Stomach (tissue), 19 donors: ENCODE data around the gene WDR5B. TPM values are rescaled to one million over a fixed set of nuclear protein-coding genes. Genes with fewer than 3 reads are reported as not detected.

Experiments
- DNase-seq, 2 donors: peaks; one replicate each; pipeline versions ENCODE4 v3.0.0 to v3.0.0-alpha.2; 2013 to 2019
- H3K27ac ChIP-seq, 5 donors: fragments of 200-600 bp in 4 of 5; sonication (generic) in 4 of 5; one replicate each; pipeline ENCODE4 v1.5.1; 2013 to 2019; ENCODE audit warnings: mild to moderate bottlenecking in 1 of 5, moderate library complexity in 1 of 5
- H3K27me3 ChIP-seq, 3 donors: fragments of 200-600 bp; sonication (generic); one replicate each; pipeline ENCODE4 v1.5.1; 2017 to 2019; ENCODE audit warnings: mixed run types in 1 of 3
- H3K36me3 ChIP-seq, 4 donors: fragments of 200-600 bp; sonication (generic); 1 replicate in 3 of 4; 2 replicates in 1 of 4; pipeline ENCODE4 v1.5.1; 2016 to 2019
- H3K4me1 ChIP-seq, 4 donors: fragments of 200-600 bp; sonication (generic); one replicate each; pipeline ENCODE4 v1.5.1; 2016 to 2019
- H3K4me3 ChIP-seq, 4 donors: fragments of 200-600 bp; sonication (generic) in 3 of 4; one replicate each; pipeline ENCODE4 v1.5.1; 2016 to 2019; ENCODE audit warnings: mild to moderate bottlenecking in 1 of 4
- H3K9me3 ChIP-seq, 4 donors: fragments of 200-600 bp; sonication (generic); one replicate each; pipeline ENCODE4 v1.5.1; 2016 to 2019
- CTCF ChIP-seq, 7 experiments: fragments of 450-650 bp in 4 of 7; fragments of 200-600 bp in 3 of 7; sonication (generic) in 3 of 7; IDR thresholded peaks; one replicate each; pipeline ENCODE4 v1.5.1; 2016 to 2019; ENCODE audit warnings: antibody characterized with exemption in 7 of 7, control low read depth in 2 of 7, mild to moderate bottlenecking in 1 of 7
- EP300 ChIP-seq: sonication (generic); formaldehyde crosslinking; IDR thresholded peaks from one replicate; pipeline ENCODE4 v1.6.1; 2017; ENCODE audit warnings: antibody characterized with exemption
- POLR2A ChIP-seq, 4 donors: fragments of 450-650 bp; IDR thresholded peaks; one replicate each; pipeline ENCODE4 v1.6.1; 2016; ENCODE audit warnings: antibody characterized with exemption in 4 of 4, control low read depth in 2 of 4, mild to moderate bottlenecking in 1 of 4, moderate library complexity in 1 of 4
- POLR2AphosphoS5 ChIP-seq, 3 donors: sonication (generic); formaldehyde crosslinking; IDR thresholded peaks; one replicate each; pipeline ENCODE4 v1.6.1; 2016; ENCODE audit warnings: antibody characterized with exemption in 3 of 3
- WGBS, 5 donors: extraction: QIAGEN DNeasy Blood & Tissue Kit in 3 of 5; methylation state at CpG; one replicate each; pipeline versions ENCODE4 v1.1.5 to v1.1.7; 2013 to 2018; 5-methylcytosine and 5-hydroxymethylcytosine counted together
- intact Hi-C: fragments of 100-400 bp; cut with DNase I; formaldehyde crosslinking; loops from one replicate; pipeline ENCODE4 v1.15.1; 2023; ENCODE audit warnings: low total_unique reads
- long read RNA-seq, 10 donors: transcript quantifications; one replicate each; lab custom pipeline, GENCODE V29; 2026
- polyA plus RNA-seq, 3 donors: library from polyadenylated mRNA; stranded (reverse); fragments of 200-250 nt; gene quantifications; one replicate each; pipeline ENCODE4 v1.2.3, GENCODE V29; 2013
- total RNA-seq, 5 donors: library from RNA; depleted of rRNA; stranded (reverse); fragments of >200 nt; gene quantifications; one replicate each; pipeline versions ENCODE4 v1.1.0 to v1.2.3, GENCODE V29; 2014 to 2016
- donor health status: healthy with polysubstance abuse.
- donor health status: Bipolar disorder and iron deficiency.
- donor health status: healthy.

WDR5B gene
- total RNA-seq (1 to 10 TPM in 2 of 5 donors, under 1 TPM in 2, not detected in 1; under 0.01 to 4.6 (median 1.0) TPM), polyA plus RNA-seq (1 to 10 TPM; 1.7 to 4.0 (median 1.9) TPM)
- long read RNA-seq, donor 1, partial matches to known transcripts = 0 of 2 reads
- long read RNA-seq, donor 1, other reads (novel, unspliced or antisense) = 0 of 2 reads
- long read RNA-seq, donor 2, transcript WDR5B-201 (1 exons, 3,720 nt) = major isoform, 6 of 6 reads
- long read RNA-seq, donor 2, partial matches to known transcripts = 0 of 6 reads
- long read RNA-seq, donor 2, other reads (novel, unspliced or antisense) = 0 of 6 reads
- long read RNA-seq, donor 3, partial matches to known transcripts = 0 of 4 reads
- long read RNA-seq, donor 3, other reads (novel, unspliced or antisense) = 0 of 4 reads
- long read RNA-seq, donor 4, partial matches to known transcripts = 0 of 1 reads
- long read RNA-seq, donor 4, other reads (novel, unspliced or antisense) = 0 of 1 reads
- long read RNA-seq, donor 5, transcript WDR5B-201 (1 exons, 3,720 nt) = major isoform, 9 of 9 reads
- long read RNA-seq, donor 5, partial matches to known transcripts = 0 of 9 reads
- long read RNA-seq, donor 5, other reads (novel, unspliced or antisense) = 0 of 9 reads
- long read RNA-seq, donor 6 = 0 reads
- long read RNA-seq, donor 7, partial matches to known transcripts = 0 of 3 reads
- long read RNA-seq, donor 7, other reads (novel, unspliced or antisense) = 0 of 3 reads
- long read RNA-seq, donor 8, transcript WDR5B-201 (1 exons, 3,720 nt) = major isoform, 11 of 11 reads
- long read RNA-seq, donor 8, partial matches to known transcripts = 0 of 11 reads
- long read RNA-seq, donor 8, other reads (novel, unspliced or antisense) = 0 of 11 reads
- long read RNA-seq, donor 9, transcript WDR5B-201 (1 exons, 3,720 nt) = major isoform, 10 of 10 reads
- long read RNA-seq, donor 9, partial matches to known transcripts = 0 of 10 reads
- long read RNA-seq, donor 9, other reads (novel, unspliced or antisense) = 0 of 10 reads
- long read RNA-seq, donor 10, partial matches to known transcripts = 0 of 4 reads
- long read RNA-seq, donor 10, other reads (novel, unspliced or antisense) = 0 of 4 reads

- H3K27ac ChIP-seq = peak within 1 kb of the TSS; percentile 88 to 91 (median 91)
- DNase-seq = peak; percentile 99
- H3K27me3 ChIP-seq = no peaks in the 10 kb centered on the region
- WGBS, 5 donors = 0 to 1% (median 1%) methylated on average over 36 to 48 of the region's 48 CpGs
- TF ChIP-seq POLR2A (IDR thresholded peaks at IDR 0.05) (peak in 2 of 4 donors; percentile 71 to 79), CTCF (IDR thresholded peaks at IDR 0.05) (no peak), POLR2AphosphoS5 (IDR thresholded peaks at IDR 0.05) (peak; percentile 52 to 94 (median 92)), EP300 (no peak)
- H3K4me1 ChIP-seq = peaks cover 17 to 51% (median 37%) of the 10 kb centered on the region in 4 donors
- no peaks in the 10 kb centered on the region for H3K9me3 ChIP-seq
- intact Hi-C loops = no loop called here
- H3K4me3 ChIP-seq = peak within 1 kb of the TSS; percentile 57 to 81 (median 62)
- H3K36me3 ChIP-seq = peaks cover 0 to 18% (median 13%) of the 10 kb centered on the region in 4 donors
These were observed at the start of gene WDR5B for GRCh38 chr3:122415762-122416654. Gene WDR5B (minus strand): TSS chr3:122416062. CDS start chr3:122415528, 534 bp downstream.

- Histone ChIP-seq H3K9me3 (no peaks in the 10 kb centered on the region), H3K27me3 (no peaks in the 10 kb centered on the region), H3K4me1 (peaks cover 0 to 29% (median 10%) of the 10 kb centered on the region in 4 donors), H3K27ac (no peak overlapping the region), H3K4me3 (no peak overlapping the region), H3K36me3 (peaks cover 5 to 70% (median 61%) of the 10 kb centered on the region in 4 donors)
- 96 to 100% (median 97%) methylated on average over 1 of the region's 1 CpG for WGBS, 5 donors
- TF ChIP-seq POLR2A (IDR thresholded peaks at IDR 0.05) = no peak
- TF ChIP-seq CTCF (IDR thresholded peaks at IDR 0.05) = no peak
- no peak for TF ChIP-seq EP300
- no peak for TF ChIP-seq POLR2AphosphoS5 (IDR thresholded peaks at IDR 0.05)
- no peak for DNase-seq
- intact Hi-C loops = no loop called here
These were observed 48.8 kb upstream of the WDR5B start for GRCh38 chr3:122464659-122465058.

GRCh38 chr3:122462406-122462805 lies 46.5 kb upstream of the WDR5B start:
- TF ChIP-seq CTCF (IDR thresholded peaks at IDR 0.05) (no peak), EP300 (no peak), POLR2A (IDR thresholded peaks at IDR 0.05) (no peak), POLR2AphosphoS5 (IDR thresholded peaks at IDR 0.05) (no peak)
- Histone ChIP-seq H3K4me1 (peaks cover 0 to 17% (median 2%) of the 10 kb centered on the region in 4 donors), H3K4me3 (no peak overlapping the region), H3K27me3 (no peaks in the 10 kb centered on the region), H3K9me3 (no peaks in the 10 kb centered on the region), H3K27ac (no peak overlapping the region), H3K36me3 (peaks cover 5 to 89% (median 82%) of the 10 kb centered on the region in 4 donors)
- WGBS, 5 donors = 84 to 100% (median 96%) methylated on average over 1 of the region's 1 CpG
- intact Hi-C loops = no loop called here
- no peak for DNase-seq
